Measurements from ENCODE around the gene ANKRD63.

- no peak for TF ChIP-seq CTCF (IDR thresholded peaks at IDR 0.05)
- no peak for TF ChIP-seq EZH2 (IDR thresholded peaks at IDR 0.05; ENCODE audit: borderline replicate concordance, insufficient read depth, low read depth, low read length, poor library complexity, severe bottlenecking)
These were observed 47.5 kb upstream of the ANKRD63 start for GRCh38 chr15:40330368-40330836.

All from B cell (primary cell).